ENCODE measurements around the gene LIM2. TPM values are rescaled to one million over a fixed set of nuclear protein-coding genes. Genes with fewer than 3 reads are reported as not detected.

LIM2 gene
- not detected in 2 replicates for total RNA-seq

GRCh38 chr19:51387924-51388389 is at the start of gene LIM2:
LIM2 (minus strand) TSS chr19:51387974; CDS start chr19:51387443, 531 bp downstream.

GRCh38 chr19:51417107-51417809 is 29.5 kb upstream of the LIM2 start, which contains the start of gene SIGLEC10:
SIGLEC10 (minus strand) TSS chr19:51417642; CDS start chr19:51417581, 61 bp downstream.

GRCh38 chr19:51372649-51373504 is 14.9 kb downstream of the LIM2 start, which contains the start of gene NKG7:
NKG7 (minus strand) TSS chr19:51372654; CDS start chr19:51372535, 119 bp downstream.

GRCh38 chr19:51368366-51369282 is 19.1 kb downstream of the LIM2 start, which contains the start of gene CLDND2:
CLDND2 (minus strand) TSS chr19:51369003; CDS start chr19:51368577, 426 bp downstream.

GRCh38 chr19:51365965-51366388 is 21.8 kb downstream of the LIM2 start, which contains the start of gene ETFB:
ETFB (minus strand) TSS chr19:51366388; CDS start chr19:51366326, 62 bp downstream.

GRCh38 chr19:51341976-51342580 is 45.7 kb downstream of the LIM2 start, which contains the start of gene VSIG10L:
VSIG10L (minus strand) TSS chr19:51342139; CDS start chr19:51342124, 15 bp downstream.

Other genes with a start within 250 kb of the LIM2 start
- not detected in 2 replicates for gene SIGLEC7, start 245.7 kb downstream of the LIM2 start, total RNA-seq
- gene CD33, start 162.9 kb downstream of the LIM2 start, total RNA-seq, result not detected in 2 replicates
- not detected in 2 replicates for gene SIGLECL1, start 136.9 kb downstream of the LIM2 start, total RNA-seq
- not detected in 2 replicates for gene IGLON5, start 76.3 kb downstream of the LIM2 start, total RNA-seq
- 6.3 and 6.6 TPM in 2 replicates for gene VSIG10L, start 45.8 kb downstream of the LIM2 start, total RNA-seq
- gene ETFB, start 21.6 kb downstream of the LIM2 start, total RNA-seq, result 150 and 158 TPM in 2 replicates
- not detected in 2 replicates for gene CLDND2, start 19.0 kb downstream of the LIM2 start, total RNA-seq
- not detected in 2 replicates for gene NKG7, start 15.3 kb downstream of the LIM2 start, total RNA-seq
- gene C19orf84, start 2.6 kb upstream of the LIM2 start, total RNA-seq, result not detected in 2 replicates
- not detected in 2 replicates for gene SIGLEC10, start 29.7 kb upstream of the LIM2 start, total RNA-seq
- gene SIGLEC8, start 70.5 kb upstream of the LIM2 start, total RNA-seq, result not detected in 2 replicates
- gene CEACAM18, start 90.6 kb upstream of the LIM2 start, total RNA-seq, result not detected in 2 replicates
- not detected in 2 replicates for gene SIGLEC12, start 113.8 kb upstream of the LIM2 start, total RNA-seq
- gene SIGLEC6, start 143.7 kb upstream of the LIM2 start, total RNA-seq, result not detected in 2 replicates
- 0.19 and 1.4 TPM in 2 replicates for gene ZNF175, start 183.3 kb upstream of the LIM2 start, total RNA-seq
- not detected in 2 replicates for gene SIGLEC5, start 242.4 kb upstream of the LIM2 start, total RNA-seq